ENCODE data around the gene DYNC1H1.

The DYNC1H1 gene

DNA sequence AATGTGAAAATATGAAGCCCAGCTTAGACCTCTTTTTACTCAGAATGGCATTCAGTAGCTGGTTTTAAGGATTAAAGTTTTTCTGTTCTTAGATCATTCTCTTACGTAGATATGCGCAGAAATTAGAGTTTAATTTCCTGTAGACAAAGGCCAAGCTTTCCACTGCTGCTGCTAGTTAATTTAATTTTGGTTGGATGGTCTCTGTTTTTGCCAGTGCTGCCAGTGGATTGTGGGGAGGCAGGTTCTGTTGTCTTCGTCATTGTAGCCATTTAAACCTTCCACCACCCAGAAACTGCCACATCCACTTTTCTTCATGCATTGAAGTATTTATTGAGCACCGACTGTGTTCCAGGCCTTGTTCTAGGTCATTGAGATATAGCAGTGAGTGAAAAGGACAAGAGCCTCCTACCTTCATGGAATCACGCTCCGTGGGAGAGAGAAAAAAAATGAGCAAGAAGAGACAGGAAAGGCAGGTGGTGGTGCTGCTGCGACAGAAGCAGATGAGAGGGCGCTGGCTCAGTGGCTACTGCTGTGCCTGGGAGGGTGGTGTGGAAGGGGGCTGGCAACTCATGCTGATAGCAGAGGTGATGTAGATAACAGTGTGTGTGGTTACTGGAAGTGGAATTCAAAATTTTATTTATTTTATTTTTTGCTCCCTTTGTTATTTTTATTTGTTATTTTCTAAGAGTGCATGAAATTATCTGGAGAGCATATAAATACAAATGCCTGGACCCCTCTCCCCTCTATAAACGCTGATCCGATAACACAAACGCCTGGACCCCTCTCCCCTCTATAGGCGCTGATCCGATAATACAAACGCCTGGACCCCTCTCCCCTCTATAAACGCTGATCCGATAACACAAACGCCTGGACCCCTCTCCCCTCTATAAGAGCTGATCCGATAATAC, 33.3 kb downstream of the DYNC1H1 start:
- DNase-seq (ENCODE audit: low read depth) = no peak

DNA sequence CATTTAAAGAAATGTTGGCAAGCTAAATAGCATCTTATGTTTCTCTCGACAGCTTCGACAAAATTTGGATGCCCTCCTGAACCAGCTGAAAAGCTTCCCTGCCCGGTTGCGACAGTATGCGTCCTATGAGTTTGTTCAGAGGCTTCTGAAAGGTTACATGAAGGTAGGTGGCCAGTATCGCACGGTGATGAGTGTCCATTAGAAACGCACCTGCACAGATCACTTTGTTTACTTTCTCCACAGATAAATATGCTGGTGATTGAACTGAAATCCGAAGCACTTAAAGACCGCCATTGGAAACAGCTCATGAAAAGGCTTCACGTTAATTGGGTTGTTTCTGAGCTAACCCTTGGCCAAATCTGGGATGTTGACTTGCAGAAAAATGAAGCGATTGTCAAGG, 36.5 kb downstream of the DYNC1H1 start:
- no peak for DNase-seq (ENCODE audit: low read depth)

DNA sequence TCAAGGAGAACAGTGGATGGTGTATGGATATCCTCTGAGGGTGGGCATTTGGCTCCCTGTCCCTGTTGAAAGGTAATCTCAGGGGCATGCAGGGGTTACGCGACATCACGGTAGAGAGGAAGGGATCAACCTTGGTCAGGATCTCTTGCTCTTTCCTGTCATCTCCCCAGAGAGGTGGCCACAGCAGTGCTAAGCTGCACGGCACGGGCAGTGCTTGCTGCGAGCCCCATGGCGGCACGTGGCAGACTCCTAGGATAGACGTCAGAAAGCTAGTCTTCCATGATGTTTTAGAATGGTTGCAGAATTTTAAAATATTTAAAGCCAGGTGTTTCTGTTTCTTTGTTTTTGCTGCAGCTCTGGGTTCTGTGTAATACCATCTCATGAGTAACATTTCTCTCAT, 41.0 kb downstream of the DYNC1H1 start:
- DNase-seq (ENCODE audit: low read depth) = no peak

DNA sequence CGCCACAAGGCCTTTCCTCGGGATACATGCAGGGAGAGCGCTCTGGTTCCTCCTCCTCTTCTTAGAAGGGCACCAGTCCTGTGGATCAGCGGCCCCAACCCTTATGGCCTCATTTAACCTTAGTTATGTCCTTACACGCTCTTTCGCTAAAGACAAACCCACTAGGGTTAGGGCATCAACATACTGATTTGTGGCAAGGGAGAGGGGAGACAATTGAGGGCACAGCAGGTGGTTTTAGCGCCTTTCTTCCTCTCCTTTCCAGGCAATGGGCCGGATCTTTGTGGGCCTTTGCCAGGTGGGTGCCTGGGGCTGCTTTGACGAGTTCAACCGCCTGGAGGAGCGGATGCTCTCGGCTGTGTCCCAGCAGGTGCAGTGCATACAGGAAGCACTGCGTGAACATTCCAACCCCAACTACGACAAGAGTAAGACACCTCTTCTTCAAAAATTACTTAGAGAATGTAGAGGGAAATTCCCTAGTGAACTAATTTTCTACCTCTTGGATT, 43.6 kb downstream of the DYNC1H1 start:
- DNase-seq (ENCODE audit: low read depth) = no peak

DNA sequence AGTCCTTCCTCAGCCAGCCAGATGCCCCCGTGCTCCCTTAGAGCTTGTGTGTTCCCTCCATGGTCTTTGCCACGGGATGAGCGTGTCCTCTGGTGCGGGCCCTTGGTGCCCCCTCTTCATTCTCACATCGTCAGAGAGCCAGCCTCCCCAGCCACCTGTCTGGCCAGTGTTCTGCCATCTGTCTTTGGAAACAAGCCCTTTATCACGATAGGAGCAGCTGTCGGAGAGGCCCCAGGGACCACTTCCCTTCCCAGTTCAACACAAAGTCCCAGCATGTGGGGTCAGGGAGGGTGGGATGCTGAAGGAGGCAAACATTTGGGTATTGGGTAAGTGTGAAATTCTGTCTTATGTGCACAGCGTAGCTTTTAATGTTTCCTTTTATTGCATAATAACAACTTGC, 44.5 kb downstream of the DYNC1H1 start:
- no peak for DNase-seq (ENCODE audit: low read depth)

DNA sequence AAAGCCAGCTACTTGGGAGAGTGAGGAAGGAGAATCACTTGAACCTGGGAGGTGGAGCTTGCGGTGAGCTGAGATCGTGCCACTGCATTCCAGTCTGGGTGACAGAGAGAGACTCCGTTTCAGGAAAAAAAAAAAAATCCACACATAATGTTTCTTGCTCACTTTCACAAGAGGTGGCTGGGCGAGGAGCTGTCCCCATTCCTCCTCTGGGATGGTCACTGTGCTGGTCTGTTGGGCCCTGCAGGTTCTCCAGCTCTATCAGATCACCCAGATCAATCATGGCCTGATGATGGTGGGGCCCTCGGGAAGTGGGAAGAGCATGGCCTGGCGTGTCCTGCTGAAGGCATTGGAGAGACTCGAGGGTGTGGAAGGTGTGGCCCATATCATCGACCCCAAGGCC, 47.3 kb downstream of the DYNC1H1 start:
- no peak for DNase-seq (ENCODE audit: low read depth)

DNA sequence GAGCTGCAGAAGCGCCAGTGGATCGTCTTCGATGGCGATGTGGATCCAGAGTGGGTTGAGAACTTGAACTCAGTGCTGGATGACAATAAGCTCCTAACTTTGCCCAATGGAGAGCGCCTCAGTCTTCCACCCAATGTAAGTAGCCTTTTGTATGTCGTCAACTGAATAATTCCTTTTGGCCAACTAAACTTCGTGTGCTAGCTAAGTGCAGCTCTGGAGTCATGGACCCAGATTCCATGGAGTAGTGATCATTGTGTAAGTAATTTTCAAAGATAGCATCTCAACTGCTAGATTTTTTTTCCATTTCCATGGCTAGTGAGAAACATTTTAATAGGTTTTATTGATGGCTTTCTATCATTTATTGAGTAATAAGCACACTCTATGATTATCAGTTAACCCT, 48.0 kb downstream of the DYNC1H1 start:
- no peak for DNase-seq (ENCODE audit: low read depth)

DNA sequence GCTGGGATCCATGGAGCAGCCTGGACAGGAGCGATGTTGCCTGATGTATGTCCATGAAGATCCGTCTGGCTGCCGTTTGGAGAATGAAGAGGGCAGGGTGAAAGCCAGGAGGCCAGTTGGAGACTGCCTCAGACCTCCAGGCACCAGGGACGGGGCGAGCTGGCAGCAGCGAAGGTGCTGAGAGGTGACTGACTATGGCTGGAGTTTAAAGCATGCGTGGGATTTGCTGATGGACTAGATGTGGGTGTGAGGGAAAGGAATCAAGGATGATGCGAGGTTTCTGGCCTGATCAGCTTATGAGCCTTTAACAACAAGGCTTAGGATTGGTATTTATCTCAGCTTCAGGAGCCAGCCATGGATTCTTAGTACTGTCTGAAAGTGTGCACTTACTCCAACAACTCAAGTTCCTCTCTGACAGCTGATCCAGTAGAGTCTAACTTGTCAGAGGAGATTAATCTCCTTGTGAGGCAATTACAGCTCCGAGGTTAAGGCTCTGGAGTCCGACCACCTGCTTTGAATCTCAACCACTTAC, 49.4 kb downstream of the DYNC1H1 start:
- DNase-seq (ENCODE audit: low read depth) = no peak

DNA sequence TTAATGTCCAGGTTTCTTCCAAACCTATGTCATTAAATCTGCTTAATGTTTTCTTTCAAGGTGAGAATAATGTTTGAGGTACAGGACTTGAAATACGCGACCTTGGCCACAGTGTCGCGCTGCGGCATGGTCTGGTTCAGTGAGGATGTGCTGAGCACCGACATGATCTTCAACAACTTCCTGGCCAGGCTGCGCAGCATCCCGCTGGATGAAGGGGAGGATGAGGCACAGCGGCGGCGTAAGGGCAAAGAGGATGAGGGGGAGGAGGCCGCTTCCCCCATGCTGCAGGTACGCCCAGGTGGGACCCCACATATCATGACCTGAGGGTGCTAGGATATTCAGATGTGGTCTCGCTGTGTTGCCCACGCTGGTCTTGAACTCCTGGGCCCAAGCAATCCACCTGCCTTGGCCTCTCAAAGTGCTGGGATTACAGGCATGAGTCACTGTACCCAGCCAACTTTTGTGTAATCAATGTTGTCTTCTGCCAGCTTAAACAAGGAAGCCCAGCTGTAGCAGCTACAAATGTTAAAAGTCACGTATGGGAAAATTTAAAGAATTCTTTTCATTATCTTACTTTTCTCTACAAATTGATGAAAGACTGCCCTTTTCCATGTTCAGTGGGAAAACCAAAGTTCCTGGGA, 50.8 kb downstream of the DYNC1H1 start:
- no peak for DNase-seq (ENCODE audit: low read depth)

DNA sequence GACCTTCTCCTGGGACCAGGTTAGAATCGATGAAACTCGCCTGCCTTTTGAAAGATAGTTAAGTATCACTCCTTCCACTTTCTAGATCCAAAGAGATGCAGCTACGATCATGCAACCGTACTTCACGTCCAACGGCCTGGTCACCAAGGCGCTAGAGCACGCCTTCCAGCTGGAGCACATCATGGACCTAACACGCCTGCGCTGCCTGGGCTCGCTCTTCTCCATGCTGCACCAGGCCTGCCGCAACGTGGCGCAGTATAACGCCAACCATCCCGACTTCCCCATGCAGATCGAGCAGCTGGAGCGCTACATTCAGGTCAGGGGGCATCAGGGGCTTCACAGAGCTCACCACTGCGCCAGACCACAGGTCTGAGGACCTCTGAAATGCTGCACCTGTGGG, 51.4 kb downstream of the DYNC1H1 start:
- no peak for DNase-seq (ENCODE audit: low read depth)

DNA sequence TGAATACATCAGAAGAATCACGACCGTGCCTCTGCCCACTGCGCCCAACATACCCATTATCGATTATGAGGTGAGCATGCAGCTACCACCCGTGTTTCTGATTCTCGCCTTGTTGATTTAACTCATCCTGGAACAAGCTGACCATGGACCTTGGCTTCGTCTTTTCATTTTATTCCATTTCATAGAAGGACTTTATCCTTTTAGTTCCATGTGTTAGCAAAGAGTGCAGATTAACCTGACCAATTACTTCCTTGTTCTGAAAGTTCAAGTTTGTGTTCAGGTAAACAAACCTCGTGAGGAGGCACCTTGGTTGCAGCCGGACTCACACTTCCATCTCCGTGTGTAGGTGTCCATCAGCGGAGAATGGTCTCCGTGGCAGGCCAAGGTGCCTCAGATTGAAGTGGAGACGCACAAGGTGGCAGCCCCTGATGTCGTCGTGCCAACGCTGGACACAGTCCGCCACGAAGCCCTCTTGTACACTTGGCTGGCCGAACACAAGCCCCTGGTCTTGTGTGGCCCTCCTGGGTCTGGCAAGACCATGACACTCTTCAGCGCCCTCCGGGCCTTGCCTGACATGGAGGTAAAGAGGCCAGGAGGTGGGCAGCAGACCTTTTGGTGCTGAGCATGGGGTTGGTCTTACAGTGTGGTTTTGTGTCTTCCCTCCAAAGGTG, 52.2 kb downstream of the DYNC1H1 start:
- DNase-seq (ENCODE audit: low read depth) = no peak

DNA sequence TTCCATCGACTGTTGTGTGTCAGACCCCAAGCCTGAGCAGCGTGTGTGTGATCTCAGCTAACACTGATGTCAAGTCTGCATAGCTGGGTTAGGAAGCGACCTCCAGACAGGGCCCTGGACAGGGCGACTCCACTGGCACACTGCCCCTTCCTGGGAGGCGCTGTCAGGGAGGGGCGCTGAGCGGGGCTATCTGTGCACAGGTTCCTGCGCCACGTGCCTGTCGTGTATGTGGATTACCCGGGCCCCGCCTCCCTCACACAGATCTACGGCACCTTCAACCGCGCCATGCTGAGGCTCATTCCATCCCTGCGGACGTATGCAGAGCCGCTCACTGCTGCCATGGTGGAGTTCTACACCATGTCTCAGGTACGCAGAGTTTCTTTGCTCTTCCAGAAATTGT, 53.9 kb downstream of the DYNC1H1 start:
- DNase-seq (ENCODE audit: low read depth) = no peak

DNA sequence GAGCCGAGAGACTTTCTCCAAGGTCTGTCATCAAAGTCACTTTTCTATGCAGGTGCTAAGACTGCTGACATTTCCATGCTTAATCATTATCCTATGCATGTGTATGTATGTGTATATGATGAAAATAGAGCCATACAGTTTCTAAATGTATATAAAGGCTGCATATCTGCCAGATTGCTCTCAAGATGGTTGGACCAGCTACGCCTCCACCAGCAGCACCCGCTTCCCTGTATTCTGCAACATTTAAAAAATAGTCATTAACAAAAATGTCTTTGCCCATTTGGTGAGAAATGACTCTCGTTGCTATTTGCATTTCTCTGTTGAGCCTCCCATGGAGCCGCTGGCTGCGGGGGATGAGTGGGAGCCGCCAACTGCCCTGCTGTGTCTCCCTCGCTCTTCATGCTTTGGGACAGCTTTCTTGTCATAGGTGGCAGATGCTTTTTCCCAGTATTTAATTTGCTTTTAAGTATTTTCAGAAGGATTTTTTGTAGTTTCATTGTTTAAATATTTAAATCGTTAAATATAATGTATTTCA, 54.7 kb downstream of the DYNC1H1 start:
- DNase-seq (ENCODE audit: low read depth) = no peak

DNA sequence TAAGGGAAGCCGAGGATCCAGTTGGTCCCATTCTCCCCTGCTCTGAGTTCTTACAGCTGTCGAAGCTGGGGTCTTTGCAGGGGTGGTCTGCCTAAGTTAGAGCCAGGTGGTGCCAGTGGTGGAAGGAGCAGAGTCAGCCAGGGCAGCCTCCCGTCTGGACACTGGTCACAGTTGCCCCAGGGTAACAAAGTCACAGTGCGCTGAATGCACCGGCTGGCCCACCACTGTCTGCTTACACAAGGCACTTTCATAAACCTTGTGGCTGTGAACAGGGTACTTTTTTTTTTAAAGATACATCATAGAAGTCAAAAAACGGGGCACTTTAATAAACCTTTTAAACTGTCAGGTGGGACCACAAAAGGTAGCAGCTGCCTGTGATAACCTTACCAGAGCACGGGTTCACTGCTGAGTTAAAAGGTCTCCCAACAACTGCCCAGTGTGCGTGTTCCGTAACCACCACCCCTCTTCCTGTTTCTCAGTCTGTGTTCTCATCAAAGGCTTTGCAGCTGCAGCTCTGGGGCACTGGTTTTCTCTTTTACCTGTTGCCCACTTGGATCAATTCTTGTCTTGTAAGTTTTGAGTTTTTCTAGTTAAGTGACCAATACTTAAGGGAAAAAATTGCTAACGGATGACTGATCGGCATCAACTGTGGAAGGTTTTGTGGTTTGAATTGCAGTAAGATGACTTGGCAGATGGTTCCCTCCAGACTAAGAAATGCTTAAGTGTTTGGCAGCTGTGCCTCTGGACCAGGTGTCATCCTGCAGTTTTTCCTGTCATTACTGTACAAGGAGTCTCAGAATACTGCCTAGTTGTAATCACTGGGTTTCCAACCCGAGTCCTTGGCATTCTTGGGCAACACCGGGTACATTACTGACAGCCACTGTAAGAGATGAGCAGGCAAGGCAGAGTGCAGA, 55.9 kb downstream of the DYNC1H1 start:
- DNase-seq (ENCODE audit: low read depth) = peak; percentile 78

DNA sequence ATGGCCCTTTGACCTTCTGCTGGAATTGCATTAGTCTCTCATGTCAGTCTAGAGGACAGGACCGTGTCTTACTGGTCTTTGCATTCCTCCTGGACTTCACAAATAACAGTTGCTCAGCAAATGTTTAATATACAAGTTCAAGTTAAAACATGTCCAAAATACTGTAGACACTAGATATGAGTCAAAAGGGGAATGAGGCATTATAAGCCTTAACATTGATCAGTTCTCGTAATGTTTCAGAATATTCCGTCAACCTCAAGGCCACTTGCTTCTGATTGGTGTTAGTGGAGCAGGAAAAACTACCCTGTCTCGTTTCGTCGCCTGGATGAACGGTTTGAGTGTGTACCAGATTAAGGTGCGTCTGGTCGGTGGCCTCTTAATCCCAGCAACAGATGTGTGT, 62.6 kb downstream of the DYNC1H1 start:
- DNase-seq (ENCODE audit: low read depth) = no peak

DNA sequence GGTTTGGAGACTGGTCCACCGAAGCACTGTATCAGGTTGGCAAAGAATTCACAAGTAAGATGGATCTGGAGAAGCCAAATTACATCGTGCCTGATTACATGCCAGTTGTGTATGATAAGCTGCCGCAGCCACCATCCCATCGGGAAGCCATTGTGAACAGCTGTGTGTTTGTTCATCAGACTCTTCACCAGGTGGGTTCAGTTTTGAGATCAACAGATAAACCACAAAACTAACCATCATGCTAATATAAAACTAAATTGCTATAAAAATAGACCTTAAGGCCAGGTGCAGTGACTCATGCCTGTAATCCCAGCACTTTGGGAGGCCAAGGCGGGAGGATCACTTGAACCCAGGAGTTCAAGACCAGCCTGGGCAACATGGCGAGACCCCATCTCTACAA, 63.6 kb downstream of the DYNC1H1 start:
- DNase-seq (ENCODE audit: low read depth) = no peak

DNA sequence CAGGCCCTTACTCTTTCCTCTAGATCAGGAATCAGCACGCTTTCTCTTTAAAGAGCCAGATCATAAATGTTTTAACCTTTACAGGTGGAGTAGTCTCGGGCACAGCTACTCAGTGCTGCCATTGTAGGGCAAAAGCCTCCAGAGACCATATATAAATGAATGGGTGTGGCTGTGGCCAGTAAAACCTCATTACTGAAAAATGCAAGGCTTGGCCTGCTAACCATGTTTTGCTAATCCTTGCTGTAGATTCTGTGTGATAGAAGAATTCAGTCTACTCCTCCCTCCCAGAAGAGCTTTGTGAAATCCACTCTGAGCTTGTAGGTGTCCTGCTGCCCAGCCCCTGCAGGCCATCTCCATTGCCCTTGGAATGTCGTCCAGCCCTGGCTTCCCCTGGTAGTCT, 64.4 kb downstream of the DYNC1H1 start:
- peak; percentile 63 for DNase-seq (ENCODE audit: low read depth)

DNA sequence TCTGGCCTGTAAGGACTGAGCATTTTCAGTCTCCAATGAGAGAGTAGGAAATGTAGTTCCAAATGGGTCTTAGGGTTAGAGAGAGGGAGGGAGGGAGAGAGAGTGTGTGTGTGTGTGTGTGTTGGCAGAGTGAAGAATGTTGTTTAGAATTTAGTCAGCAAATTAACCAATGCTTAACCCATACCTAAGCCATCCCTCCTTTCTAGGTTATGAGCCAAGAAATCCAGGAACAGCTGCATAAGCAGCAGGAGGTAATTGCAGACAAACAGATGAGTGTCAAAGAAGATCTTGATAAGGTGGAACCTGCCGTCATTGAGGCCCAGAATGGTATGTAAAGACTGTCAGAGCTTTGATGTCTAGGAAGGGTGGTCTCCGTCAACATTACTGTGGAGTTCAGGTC, 65.6 kb downstream of the DYNC1H1 start:
- DNase-seq (ENCODE audit: low read depth) = peak; percentile 86

DNA sequence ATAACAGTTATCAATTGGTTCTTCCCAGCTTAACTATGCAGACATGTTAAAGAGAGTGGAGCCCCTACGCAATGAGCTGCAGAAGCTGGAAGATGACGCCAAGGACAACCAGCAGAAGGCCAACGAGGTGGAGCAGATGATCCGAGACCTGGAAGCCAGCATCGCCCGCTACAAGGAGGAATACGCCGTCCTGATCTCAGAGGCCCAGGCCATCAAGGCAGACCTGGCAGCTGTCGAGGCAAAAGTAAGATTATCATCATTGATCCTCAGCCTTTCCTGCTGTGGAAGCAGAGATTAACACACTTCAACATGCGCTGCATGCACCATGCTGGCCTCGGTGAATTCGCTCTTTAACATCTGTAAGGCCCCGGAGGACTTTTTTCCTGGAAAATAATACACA, 68.9 kb downstream of the DYNC1H1 start:
- no peak for DNase-seq (ENCODE audit: low read depth)

DNA sequence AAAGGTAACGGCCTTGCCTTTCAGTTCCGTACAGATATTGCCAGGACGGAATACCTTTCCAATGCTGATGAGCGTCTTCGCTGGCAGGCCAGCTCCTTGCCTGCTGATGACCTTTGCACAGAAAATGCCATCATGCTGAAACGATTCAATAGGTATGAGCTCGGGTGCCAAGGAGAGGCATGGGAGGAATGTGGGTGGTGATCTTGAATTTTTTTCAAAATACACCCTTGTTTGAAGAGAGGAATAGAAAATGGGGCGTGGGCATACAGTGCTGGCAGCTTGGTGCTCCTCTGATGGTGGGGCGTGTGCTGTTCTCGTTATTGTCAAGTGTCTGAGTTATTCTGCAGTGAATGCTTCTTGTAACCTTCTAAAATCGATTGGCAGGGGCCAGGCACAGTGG, 69.9 kb downstream of the DYNC1H1 start:
- DNase-seq (ENCODE audit: low read depth) = no peak

DNA sequence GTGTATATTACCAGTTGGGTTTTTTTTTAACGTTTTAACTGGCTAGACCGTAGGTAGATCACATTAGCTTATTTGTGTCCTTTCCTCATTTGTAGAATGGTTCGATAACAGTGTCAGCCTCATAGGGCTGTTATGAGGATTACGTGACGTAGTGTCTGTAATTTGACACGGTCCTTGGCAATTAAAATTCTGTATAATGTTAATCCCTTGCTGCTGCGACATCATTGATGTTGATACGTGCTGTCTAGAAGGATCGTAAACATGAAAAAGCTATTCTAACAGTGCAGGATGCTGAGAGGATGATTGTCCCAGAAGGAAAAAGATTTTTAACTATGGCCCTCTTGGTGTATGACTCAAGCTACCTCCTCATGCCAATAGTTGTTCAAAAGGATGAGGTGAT, 71.5 kb downstream of the DYNC1H1 start:
- no peak for DNase-seq (ENCODE audit: low read depth)
